Testis (tissue), 3 donors: ENCODE results near the gene NRL. TPM values are rescaled to one million over a fixed set of nuclear protein-coding genes. Genes with fewer than 3 reads are reported as not detected.
"Not testable (repeated sequence)": the region's sequence is repeated elsewhere in the genome, so short reads cannot be mapped to it uniquely, and the experiment has no call there.

Experiments
- DNase-seq: peaks from one replicate; pipeline ENCODE4 v3.0.0-alpha.2; 2019
- H3K27ac ChIP-seq, 2 donors: fragments of 200-600 bp; sonication (generic); one replicate each; pipeline ENCODE4 v1.5.1; 2019
- H3K27me3 ChIP-seq: fragments of 200-600 bp; sonication (generic); one replicate; pipeline ENCODE4 v1.5.1; 2019
- H3K36me3 ChIP-seq: fragments of 200-600 bp; sonication (generic); one replicate; pipeline ENCODE4 v1.5.1; 2017; ENCODE audit warnings: low read depth; ENCODE audit errors: missing control alignments
- H3K4me1 ChIP-seq: fragments of 200-600 bp; sonication (generic); one replicate; pipeline ENCODE4 v1.5.1; 2019
- H3K4me3 ChIP-seq, 2 donors: fragments of 200-600 bp; sonication (generic); one replicate each; pipeline ENCODE4 v1.5.1; 2017 to 2019
- H3K9me3 ChIP-seq: fragments of 200-600 bp; sonication (generic); one replicate; pipeline ENCODE4 v1.5.1; 2017
- CTCF ChIP-seq, 3 experiments: fragments of 450-650 bp in 2 of 3; fragments of 200-600 bp in 1 of 3; sonication (generic) in 1 of 3; IDR thresholded peaks; one replicate each; pipeline ENCODE4 v1.5.1; 2016 to 2019; ENCODE audit warnings: antibody characterized with exemption in 3 of 3, mild to moderate bottlenecking in 2 of 3, moderate library complexity in 1 of 3
- POLR2A ChIP-seq: fragments of 450-650 bp; IDR thresholded peaks from one replicate; pipeline ENCODE4 v1.6.1; 2017; ENCODE audit warnings: antibody characterized with exemption, mild to moderate bottlenecking, moderate library complexity
- WGBS, 2 donors: methylation state at CpG; one replicate each; pipeline ENCODE4 v1.1.5; 2018; 5-methylcytosine and 5-hydroxymethylcytosine counted together
- intact Hi-C: fragments of 100-400 bp; cut with DNase I; formaldehyde crosslinking; loops from one replicate; pipeline ENCODE4 v1.15.1; 2023; ENCODE audit warnings: low total_unique reads
- polyA plus RNA-seq: library from polyadenylated mRNA; stranded (reverse); fragments of 350-450 nt; fragmentation: Illumina TruSeq; extraction: RNeasy Lipid Tissue Mini Kit (QIAGEN cat#74804); gene quantifications from one replicate; pipeline ENCODE4 v1.2.3, GENCODE V29; 2014; ENCODE audit warnings: low read depth, low replicate concordance; ENCODE audit not compliant: insufficient read depth
- total RNA-seq, 2 donors: library from RNA; depleted of rRNA; stranded (reverse); fragments of >200 nt; gene quantifications; one replicate each; pipeline ENCODE4 v1.2.3, GENCODE V29; 2016

Gene NRL
- total and polyA plus RNA-seq, 3 donors from 2014 or later = 6.6 to 8.3 (median 8.2) TPM

- intact Hi-C loops = no loop called here
- DNase-seq = no peak
- TF ChIP-seq CTCF (IDR thresholded peaks at IDR 0.05) (no peak), POLR2A (no peak)
- no peak overlapping the region for H3K4me3 ChIP-seq
- H3K27me3 ChIP-seq = no peaks in the 10 kb centered on the region
- no peaks in the 10 kb centered on the region for H3K4me1 ChIP-seq
- WGBS, 2 donors = 87 to 90% methylated on average over 2 of the region's 2 CpGs
- no peaks in the 10 kb centered on the region for H3K9me3 ChIP-seq
- no peaks in the 10 kb centered on the region for H3K36me3 ChIP-seq
- H3K27ac ChIP-seq = no peak overlapping the region
Measured at GRCh38 chr14:24038686-24039085, 76.1 kb downstream of the NRL start.

GRCh38 chr14:24037658-24038037 is 77.1 kb downstream of the NRL start:
- H3K4me1 ChIP-seq = no peaks in the 10 kb centered on the region
- H3K27ac ChIP-seq = no peak overlapping the region
- no peaks in the 10 kb centered on the region for H3K9me3 ChIP-seq
- intact Hi-C loops = no loop called here
- H3K27me3 ChIP-seq = no peaks in the 10 kb centered on the region
- 51 to 63% methylated on average over 14 of the region's 14 CpGs for WGBS, 2 donors
- H3K4me3 ChIP-seq = no peak overlapping the region
- TF ChIP-seq POLR2A (no peak), CTCF (IDR thresholded peaks at IDR 0.05) (no peak)
- no peak for DNase-seq
- no peaks in the 10 kb centered on the region for H3K36me3 ChIP-seq

- intact Hi-C loops, DNase-seq: not testable (repeated sequence)
Measured at GRCh38 chr14:24036963-24037657, 77.6 kb downstream of the NRL start.

GRCh38 chr14:24036169-24036962 is 78.4 kb downstream of the NRL start:
- peak overlapping the region; percentile 56 to 90 for H3K27ac ChIP-seq
- intact Hi-C loops = no loop called here

More at GRCh38 chr14:24036963-24037657, 77.6 kb downstream of the NRL start:
- not testable (repeated sequence) for H3K36me3 ChIP-seq, H3K9me3 ChIP-seq, H3K27me3 ChIP-seq, H3K4me1 ChIP-seq
- H3K27ac ChIP-seq = peak overlapping the region; percentile 56 to 90
- H3K4me3 ChIP-seq = peak overlapping the region; percentile 54 to 67
- WGBS, 2 donors = 41 to 44% methylated on average over 10 of the region's 10 CpGs

More at GRCh38 chr14:24036169-24036962, 78.4 kb downstream of the NRL start:
- Histone ChIP-seq H3K27me3 (no peaks in the 10 kb centered on the region), H3K9me3 (no peaks in the 10 kb centered on the region), H3K4me1 (no peaks in the 10 kb centered on the region), H3K36me3 (no peaks in the 10 kb centered on the region), H3K4me3 (peak overlapping the region; percentile 54 to 67)
- peak; percentile 82 for DNase-seq
- peak; percentile 39 to 75 (median 59) for TF ChIP-seq CTCF (IDR thresholded peaks at IDR 0.05)
- no peak for TF ChIP-seq POLR2A
- 1 to 4% methylated on average over 12 to 49 of the region's 50 CpGs for WGBS, 2 donors
